ENCODE results near the gene METRNL.

METRNL gene

DNA sequence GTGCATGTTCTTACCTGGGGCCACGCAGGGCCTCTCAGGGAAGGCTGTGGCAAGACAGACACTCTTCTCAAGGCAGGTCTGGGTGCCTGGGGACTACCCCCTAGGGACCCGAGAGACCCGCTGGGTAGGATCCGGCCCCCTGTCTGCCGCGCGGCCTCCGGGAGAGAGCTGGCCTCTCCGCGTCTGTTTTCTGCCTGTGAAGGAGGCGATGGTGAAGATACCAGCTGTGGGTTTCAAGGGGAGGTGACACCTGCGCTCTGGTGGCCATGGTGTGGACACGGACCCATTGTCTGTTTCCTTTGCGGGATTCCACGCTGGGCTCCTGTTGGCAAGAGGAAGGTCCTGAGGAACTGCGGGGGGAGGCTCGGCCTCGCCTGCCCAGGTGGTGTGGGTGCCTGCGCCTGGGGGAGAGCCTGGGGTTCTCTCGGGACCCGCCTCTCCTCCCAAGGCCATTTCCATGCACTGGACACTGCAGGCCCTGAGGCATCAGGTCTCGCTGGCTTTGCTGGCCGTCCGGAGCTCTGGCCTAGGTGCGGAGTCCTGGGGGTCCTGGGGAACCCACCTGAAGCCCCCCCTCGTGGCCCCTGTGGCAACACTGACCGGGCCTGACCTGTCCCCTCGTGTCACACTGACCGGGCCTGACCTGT, 12.2 kb upstream of the METRNL start:
- Histone ChIP-seq H3K4me2 (ENCODE audit: low read length) (no peak overlapping the region), H3K9me3 (ENCODE audit: control insufficient read depth, low read length) (no peaks in the 10 kb centered on the region), H3K9ac (no peak overlapping the region), H3K79me2 (no peaks in the 10 kb centered on the region), H3K4me3 (ENCODE audit: low read depth, low read length) (no peak overlapping the region), H2AFZ (no peak overlapping the region), H3K36me3 (ENCODE audit: control insufficient read depth, insufficient read depth, low read length) (no peaks in the 10 kb centered on the region), H3K27ac (no peak overlapping the region), H3K4me1 (peaks cover 3% of the 10 kb centered on the region), H3K27me3 (ENCODE audit: control insufficient read depth, insufficient read depth, low read length) (no peaks in the 10 kb centered on the region)
- TF ChIP-seq, protein P1, sequence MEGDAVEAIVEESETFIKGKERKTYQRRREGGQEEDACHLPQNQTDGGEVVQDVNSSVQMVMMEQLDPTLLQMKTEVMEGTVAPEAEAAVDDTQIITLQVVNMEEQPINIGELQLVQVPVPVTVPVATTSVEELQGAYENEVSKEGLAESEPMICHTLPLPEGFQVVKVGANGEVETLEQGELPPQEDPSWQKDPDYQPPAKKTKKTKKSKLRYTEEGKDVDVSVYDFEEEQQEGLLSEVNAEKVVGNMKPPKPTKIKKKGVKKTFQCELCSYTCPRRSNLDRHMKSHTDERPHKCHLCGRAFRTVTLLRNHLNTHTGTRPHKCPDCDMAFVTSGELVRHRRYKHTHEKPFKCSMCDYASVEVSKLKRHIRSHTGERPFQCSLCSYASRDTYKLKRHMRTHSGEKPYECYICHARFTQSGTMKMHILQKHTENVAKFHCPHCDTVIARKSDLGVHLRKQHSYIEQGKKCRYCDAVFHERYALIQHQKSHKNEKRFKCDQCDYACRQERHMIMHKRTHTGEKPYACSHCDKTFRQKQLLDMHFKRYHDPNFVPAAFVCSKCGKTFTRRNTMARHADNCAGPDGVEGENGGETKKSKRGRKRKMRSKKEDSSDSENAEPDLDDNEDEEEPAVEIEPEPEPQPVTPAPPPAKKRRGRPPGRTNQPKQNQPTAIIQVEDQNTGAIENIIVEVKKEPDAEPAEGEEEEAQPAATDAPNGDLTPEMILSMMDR (IDR thresholded peaks at IDR 0.05) = no peak

DNA sequence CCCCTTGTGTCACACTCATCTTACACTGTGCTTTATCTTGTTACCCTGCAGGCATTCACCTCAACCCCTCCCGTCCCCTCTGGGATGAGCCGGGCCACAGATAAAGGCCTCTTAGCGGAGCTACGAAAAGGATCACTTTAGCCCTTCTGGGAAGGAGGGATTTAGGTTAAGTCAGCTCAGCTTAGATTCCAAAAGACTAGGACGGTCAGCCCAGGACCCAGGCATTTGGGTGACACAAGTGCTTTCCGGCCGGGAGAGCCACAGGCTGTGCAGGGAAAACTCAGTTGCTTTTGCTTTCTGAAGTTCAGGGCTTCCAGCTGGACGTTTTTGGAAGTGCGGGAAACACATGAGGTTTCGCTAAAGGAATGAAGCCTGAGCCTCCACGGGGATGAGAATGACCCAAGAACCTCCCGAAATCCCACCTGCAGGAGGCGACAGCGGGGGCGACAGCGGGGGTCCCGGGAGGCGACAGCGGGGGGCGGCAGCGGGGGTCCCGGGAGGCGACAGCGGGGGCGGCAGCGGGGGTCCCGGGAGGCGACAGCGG, 11.6 kb upstream of the METRNL start:
- Histone ChIP-seq H3K79me2 (no peaks in the 10 kb centered on the region), H3K36me3 (ENCODE audit: control insufficient read depth, insufficient read depth, low read length) (no peaks in the 10 kb centered on the region), H3K9me3 (ENCODE audit: control insufficient read depth, low read length) (no peaks in the 10 kb centered on the region), H3K27ac (no peak overlapping the region), H3K9ac (no peak overlapping the region), H3K4me2 (ENCODE audit: low read length) (no peak overlapping the region), H3K27me3 (ENCODE audit: control insufficient read depth, insufficient read depth, low read length) (no peaks in the 10 kb centered on the region), H3K4me1 (peaks cover 3% of the 10 kb centered on the region), H3K4me3 (ENCODE audit: low read depth, low read length) (no peak overlapping the region), H2AFZ (no peak overlapping the region)
- TF ChIP-seq, protein P1 (IDR thresholded peaks at IDR 0.05) = no peak

DNA sequence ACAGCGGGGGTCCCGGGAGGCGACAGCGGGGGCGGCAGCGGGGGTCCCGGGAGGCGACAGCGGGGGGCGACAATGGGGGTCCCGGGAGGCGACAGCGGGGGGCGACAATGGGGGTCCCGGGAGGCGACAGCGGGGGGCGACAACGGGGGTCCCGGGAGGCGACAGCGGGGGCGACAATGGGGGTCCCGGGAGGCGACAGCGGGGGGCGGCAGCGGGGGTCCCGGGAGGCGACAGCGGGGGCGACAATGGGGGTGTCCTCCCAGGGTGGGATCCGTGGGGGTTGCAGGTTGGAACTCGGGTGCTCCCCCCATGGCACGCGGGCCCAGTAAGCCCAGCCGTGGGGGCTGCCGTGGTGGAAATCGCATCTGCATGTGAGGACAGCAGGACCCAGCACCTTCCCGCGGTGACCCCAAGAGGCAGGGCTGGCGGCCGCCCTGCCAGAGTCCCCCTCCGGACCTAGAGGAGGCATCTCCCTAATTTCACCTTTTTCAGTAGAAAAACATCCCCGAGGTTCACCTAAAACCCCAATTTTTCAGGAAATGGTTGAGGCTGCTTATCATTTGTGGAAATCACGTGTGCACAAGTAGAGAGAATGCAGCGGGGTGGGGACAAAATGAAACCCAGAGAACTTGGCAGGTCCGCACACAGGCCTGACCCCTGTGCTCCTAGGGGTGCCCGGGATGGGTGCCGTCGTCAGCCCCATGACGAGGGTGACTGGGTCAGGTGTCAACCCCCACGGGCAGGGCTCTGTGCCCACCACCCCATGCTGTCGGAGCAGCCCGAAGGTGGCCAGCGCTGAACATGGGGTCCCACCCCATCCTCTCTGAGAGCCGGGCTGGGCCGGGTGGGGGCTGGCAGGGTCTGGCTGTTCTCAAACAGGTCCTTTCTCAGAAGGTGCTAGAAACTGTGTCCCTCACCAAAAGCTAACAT, 10.5 kb upstream of the METRNL start:
- Histone ChIP-seq H3K9me3 (ENCODE audit: control insufficient read depth, low read length) (no peaks in the 10 kb centered on the region), H2AFZ (no peak overlapping the region), H3K4me2 (ENCODE audit: low read length) (no peak overlapping the region), H3K79me2 (no peaks in the 10 kb centered on the region), H3K27me3 (ENCODE audit: control insufficient read depth, insufficient read depth, low read length) (no peaks in the 10 kb centered on the region), H3K27ac (no peak overlapping the region), H3K36me3 (ENCODE audit: control insufficient read depth, insufficient read depth, low read length) (no peaks in the 10 kb centered on the region), H3K4me3 (ENCODE audit: low read depth, low read length) (no peak overlapping the region), H3K4me1 (peaks cover 3% of the 10 kb centered on the region), H3K9ac (no peak overlapping the region)
- TF ChIP-seq, protein P1 (IDR thresholded peaks at IDR 0.05) = no peak

DNA sequence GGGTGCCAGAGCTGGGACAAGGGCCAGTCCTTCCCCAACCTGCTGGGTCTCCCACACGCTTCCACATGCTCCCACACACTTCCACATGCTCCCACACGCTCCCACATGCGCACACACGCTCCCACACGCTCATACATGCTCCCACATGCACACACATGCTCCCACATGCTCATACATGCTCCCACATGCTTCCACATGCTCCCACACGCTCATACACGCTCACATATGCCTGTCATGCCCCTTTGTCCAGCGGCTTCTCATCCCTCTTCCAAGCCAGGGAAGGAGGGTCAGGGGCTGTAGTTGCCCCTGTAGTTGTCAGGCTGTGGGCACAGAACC, 9.9 kb upstream of the METRNL start:
- H2AFZ ChIP-seq = no peak overlapping the region
- no peak overlapping the region for H3K4me3 ChIP-seq (ENCODE audit: low read depth, low read length)
- H3K27me3 ChIP-seq (ENCODE audit: control insufficient read depth, insufficient read depth, low read length) = no peaks in the 10 kb centered on the region
- H3K79me2 ChIP-seq = no peaks in the 10 kb centered on the region
- H3K9ac ChIP-seq = no peak overlapping the region
- no peak overlapping the region for H3K27ac ChIP-seq
- no peaks in the 10 kb centered on the region for H3K36me3 ChIP-seq (ENCODE audit: control insufficient read depth, insufficient read depth, low read length)
- TF ChIP-seq, protein P1 (IDR thresholded peaks at IDR 0.05) = no peak
- peaks cover 3% of the 10 kb centered on the region for H3K4me1 ChIP-seq
- no peak overlapping the region for H3K4me2 ChIP-seq (ENCODE audit: low read length)
- no peaks in the 10 kb centered on the region for H3K9me3 ChIP-seq (ENCODE audit: control insufficient read depth, low read length)
